Breast epithelium (tissue), 3 donors: ENCODE data around the gene MCM3AP.

Experiments
- CTCF ChIP-seq, 3 donors: fragments of 450-650 bp; IDR thresholded peaks; one replicate each; pipeline ENCODE4 v1.5.1; 2016 to 2017; ENCODE audit warnings: antibody characterized with exemption in 3 of 3, mild to moderate bottlenecking in 3 of 3, moderate library complexity in 3 of 3
- POLR2A ChIP-seq: fragments of 450-650 bp; IDR thresholded peaks from one replicate; pipeline ENCODE4 v1.6.1; 2016; ENCODE audit warnings: antibody characterized with exemption, mild to moderate bottlenecking, moderate library complexity

DNA sequence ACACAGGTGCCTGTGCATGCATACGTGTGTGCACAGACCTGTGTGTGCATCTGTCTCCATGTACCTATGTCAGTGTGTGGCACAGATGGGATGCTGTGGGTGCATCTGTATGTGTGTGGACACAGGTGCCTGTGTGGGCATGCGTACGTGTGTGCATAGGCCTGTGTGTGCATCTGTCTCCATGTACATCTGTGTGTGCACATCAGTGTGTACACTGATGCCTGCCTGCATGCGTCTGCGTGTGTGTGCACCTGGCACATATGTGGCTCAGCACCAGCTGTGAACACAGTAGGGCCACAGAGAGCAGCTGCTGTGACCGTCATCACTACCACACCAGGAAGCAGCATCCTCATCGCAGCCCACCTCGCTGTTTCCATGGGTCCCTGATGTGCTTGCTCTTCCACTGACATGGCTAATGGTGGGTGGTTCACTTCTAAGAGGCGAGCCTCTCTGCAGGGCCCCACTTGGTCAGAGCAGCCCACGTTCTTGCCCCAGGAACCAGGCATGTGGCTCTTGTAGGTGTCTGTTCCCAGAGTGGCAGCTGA lies 91.5 kb downstream of the MCM3AP start:
- TF ChIP-seq CTCF (IDR thresholded peaks at IDR 0.05) = no peak
- no peak for TF ChIP-seq POLR2A
